Left lung (tissue), 10 donors: ENCODE results near the gene PAF1. TPM values are rescaled to one million over a fixed set of nuclear protein-coding genes. Genes with fewer than 3 reads are reported as not detected.

ENCODE experiments used
- ATAC-seq: fragments of 200-7000 bp; cut with Tn5 transposase; one replicate; pipeline ENCODE4 v1.9.1; 2020; ENCODE audit warnings: moderate library complexity
- DNase-seq, 4 donors: peaks; one replicate each; pipeline ENCODE4 v3.0.0-alpha.2; 2013 to 2020
- H3K27ac ChIP-seq, 2 donors: fragments of 200-600 bp; sonication (generic) in 1 of 2; one replicate each; pipeline versions ENCODE4 v1.5.0 to v1.8.0; 2020 to 2021
- H3K27me3 ChIP-seq, 2 donors: fragments of 200-600 bp; sonication (generic) in 1 of 2; one replicate each; pipeline versions ENCODE4 v1.5.0 to v1.8.0; 2020 to 2021
- H3K36me3 ChIP-seq, 2 donors: fragments of 200-600 bp; sonication (generic) in 1 of 2; one replicate each; pipeline versions ENCODE4 v1.5.0 to v1.8.0; 2020 to 2021
- H3K4me1 ChIP-seq, 2 donors: fragments of 200-600 bp; one replicate each; pipeline ENCODE4 v1.8.0; 2021
- H3K4me3 ChIP-seq, 2 donors: fragments of 200-600 bp; sonication (generic) in 1 of 2; one replicate each; pipeline versions ENCODE4 v1.5.0 to v1.8.0; 2020 to 2021; ENCODE audit warnings: mild to moderate bottlenecking in 1 of 2
- H3K9me3 ChIP-seq, 2 donors: fragments of 200-600 bp; sonication (generic) in 1 of 2; one replicate each; pipeline versions ENCODE4 v1.5.0 to v1.8.0; 2020 to 2021
- CTCF ChIP-seq, 2 donors: fragments of 200-600 bp; sonication (generic) in 1 of 2; IDR thresholded peaks; one replicate each; pipeline versions ENCODE4 v1.5.0 to v1.8.0; 2021; ENCODE audit warnings: antibody characterized with exemption in 2 of 2
- intact Hi-C, 2 donors: fragments of 100-400 bp; cut with DNase I; formaldehyde crosslinking; loops; one replicate each; pipeline versions ENCODE4 v1.11.2 to v1.14.2; 2022
- polyA plus RNA-seq, 6 donors: library from polyadenylated mRNA; unstranded; fragments of 120-200 nt; gene quantifications; one replicate each; pipeline ENCODE4 v1.2.1, GENCODE V29; 2013; ENCODE audit not compliant: insufficient read length in 6 of 6
- total RNA-seq, 2 donors: library from RNA; stranded (reverse); fragmentation: NEBNext Ultra II Directional; extraction: Animal tissue kit (Norgen Biotek cat#: 25700); gene quantifications; one replicate each; pipeline ENCODE4 v1.2.1, GENCODE V29; 2021
- donor health status: DM: no; HTN: yes; CAD: no.
- donor health status: DM: no; HTN: no; CAD: no.

Gene PAF1
- total and polyA plus RNA-seq, 8 donors = 31.0 to 70.4 (median 64.9) TPM

DNA sequence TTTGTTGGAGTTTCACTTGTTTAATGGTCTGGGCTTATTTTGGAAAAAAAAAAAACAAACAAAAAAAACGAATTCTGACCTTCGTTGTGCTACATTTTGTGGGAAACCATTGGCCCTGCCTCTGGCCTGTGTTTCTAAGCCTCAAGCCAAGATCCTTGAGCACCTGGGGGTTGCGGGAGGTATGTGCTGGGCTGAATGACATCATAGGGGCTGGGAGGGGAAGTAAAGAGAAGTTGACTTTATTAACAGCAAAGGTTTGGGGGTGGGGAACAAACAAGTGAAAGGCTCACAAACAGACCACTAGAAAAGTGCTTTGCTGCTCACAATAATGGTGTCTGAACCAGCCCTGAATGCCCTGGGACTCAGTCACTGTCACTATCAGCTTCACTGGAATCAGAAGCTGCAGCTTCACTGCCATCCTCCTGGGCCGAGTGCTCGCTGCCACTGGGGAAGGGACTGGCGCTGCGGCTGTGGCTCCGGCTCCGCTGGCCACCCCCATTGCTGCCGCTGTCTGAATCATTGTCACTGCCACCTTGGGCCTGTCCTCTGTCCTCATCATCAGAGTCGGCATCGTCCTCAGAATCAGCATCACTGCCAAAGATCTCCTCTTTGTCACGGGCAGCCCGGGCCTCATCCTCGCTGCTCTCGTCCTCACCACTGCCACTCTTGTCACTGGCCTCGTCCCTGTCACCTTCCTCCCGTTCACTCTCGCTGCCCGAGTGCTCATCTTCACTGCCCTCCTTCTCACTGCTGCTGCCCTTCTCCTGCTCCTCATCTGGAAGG lies 5.1 kb downstream of the PAF1 start:
- no peak for TF ChIP-seq CTCF (IDR thresholded peaks at IDR 0.05)
- intact Hi-C loops = no loop called here
- no peak for ATAC-seq
- H3K36me3 ChIP-seq = peaks cover 0 to 86% of the 10 kb centered on the region in 2 donors
- DNase-seq = no peak
- H3K27ac ChIP-seq = no peak overlapping the region
- no peak overlapping the region for H3K4me3 ChIP-seq
- no peaks in the 10 kb centered on the region for H3K27me3 ChIP-seq
- no peaks in the 10 kb centered on the region for H3K9me3 ChIP-seq
- H3K4me1 ChIP-seq = peaks cover 0 to 12% of the 10 kb centered on the region in 2 donors

DNA sequence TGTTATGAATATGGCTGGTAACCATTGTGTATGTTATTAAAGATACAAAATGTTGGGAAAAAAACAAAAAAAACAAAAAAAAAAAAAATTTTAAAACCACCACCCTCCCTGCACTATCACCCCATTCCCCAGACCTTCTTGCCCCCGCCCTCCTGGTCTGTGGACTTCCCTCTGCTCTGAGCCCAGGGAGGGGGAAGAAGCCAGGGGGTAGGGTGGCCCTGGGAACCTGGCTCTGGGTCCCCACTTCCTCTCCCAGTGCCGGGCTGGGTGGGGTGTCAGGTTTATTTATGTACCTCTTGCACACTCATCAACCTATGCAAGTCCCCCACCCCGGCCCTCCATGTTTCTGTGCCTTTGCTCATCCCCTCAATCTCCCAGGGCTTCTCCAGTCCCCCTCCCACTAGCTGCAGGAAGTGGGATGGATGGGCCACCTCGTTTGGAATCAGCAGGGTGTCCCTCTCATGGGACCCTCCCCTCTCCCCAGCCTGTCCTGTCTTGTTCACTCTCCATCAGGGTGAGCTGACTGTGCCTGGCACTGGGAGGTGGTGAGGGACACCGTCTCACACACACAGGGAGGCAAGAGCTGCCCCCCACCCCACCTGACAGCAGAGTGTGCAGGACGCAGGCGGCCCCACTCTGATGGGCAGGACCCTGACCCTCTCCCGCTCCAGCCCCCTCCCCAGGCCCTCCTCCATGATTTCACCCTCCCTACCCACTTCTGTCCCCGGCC lies 5.9 kb downstream of the PAF1 start:
- Histone ChIP-seq H3K9me3 (no peaks in the 10 kb centered on the region), H3K4me1 (peaks cover 0 to 6% of the 10 kb centered on the region in 2 donors), H3K27me3 (no peaks in the 10 kb centered on the region), H3K36me3 (peaks cover 0 to 94% of the 10 kb centered on the region in 2 donors), H3K4me3 (no peak overlapping the region), H3K27ac (no peak overlapping the region)
- intact Hi-C loops = no loop called here
- DNase-seq (no peak), ATAC-seq (peak; percentile 14)
- TF ChIP-seq CTCF (IDR thresholded peaks at IDR 0.05) = no peak

GRCh38 chr19:39382991-39383828 lies 7.7 kb downstream of the PAF1 start:
- H3K4me3 ChIP-seq = no peak overlapping the region
- H3K9me3 ChIP-seq = no peaks in the 10 kb centered on the region
- H3K27ac ChIP-seq = no peak overlapping the region
- no peak for DNase-seq
- intact Hi-C loops = no loop called here
- ATAC-seq = no peak
- no peaks in the 10 kb centered on the region for H3K4me1 ChIP-seq
- no peaks in the 10 kb centered on the region for H3K27me3 ChIP-seq
- TF ChIP-seq CTCF (IDR thresholded peaks at IDR 0.05) = no peak
- H3K36me3 ChIP-seq = peaks cover 0 to 100% of the 10 kb centered on the region in 2 donors

- TF ChIP-seq CTCF (IDR thresholded peaks at IDR 0.05) = no peak
- DNase-seq (no peak), ATAC-seq (no peak)
- intact Hi-C loops = no loop called here
- H3K4me3 ChIP-seq = no peak overlapping the region
- no peak overlapping the region for H3K27ac ChIP-seq
- H3K4me1 ChIP-seq = no peaks in the 10 kb centered on the region
- no peaks in the 10 kb centered on the region for H3K9me3 ChIP-seq
- H3K36me3 ChIP-seq = peaks cover 0 to 100% of the 10 kb centered on the region in 2 donors
- no peaks in the 10 kb centered on the region for H3K27me3 ChIP-seq
These were observed 8.8 kb downstream of the PAF1 start for GRCh38 chr19:39381910-39382611.
